Hindlimb muscle (tissue), 1 donor: Measurements from ENCODE around the gene CASK. TPM values are rescaled to one million over a fixed set of nuclear protein-coding genes. Genes with fewer than 3 reads are reported as not detected.

Source experiments
- DNase-seq: peaks from one replicate; pipeline ENCODE4 v3.0.0-alpha.2; 2013
- polyA plus RNA-seq: library from polyadenylated mRNA; unstranded; fragments of 120-200 nt; gene quantifications from one replicate; pipeline ENCODE4 v1.2.1, GENCODE V29; 2013; ENCODE audit not compliant: insufficient read length

CASK gene, protein sequence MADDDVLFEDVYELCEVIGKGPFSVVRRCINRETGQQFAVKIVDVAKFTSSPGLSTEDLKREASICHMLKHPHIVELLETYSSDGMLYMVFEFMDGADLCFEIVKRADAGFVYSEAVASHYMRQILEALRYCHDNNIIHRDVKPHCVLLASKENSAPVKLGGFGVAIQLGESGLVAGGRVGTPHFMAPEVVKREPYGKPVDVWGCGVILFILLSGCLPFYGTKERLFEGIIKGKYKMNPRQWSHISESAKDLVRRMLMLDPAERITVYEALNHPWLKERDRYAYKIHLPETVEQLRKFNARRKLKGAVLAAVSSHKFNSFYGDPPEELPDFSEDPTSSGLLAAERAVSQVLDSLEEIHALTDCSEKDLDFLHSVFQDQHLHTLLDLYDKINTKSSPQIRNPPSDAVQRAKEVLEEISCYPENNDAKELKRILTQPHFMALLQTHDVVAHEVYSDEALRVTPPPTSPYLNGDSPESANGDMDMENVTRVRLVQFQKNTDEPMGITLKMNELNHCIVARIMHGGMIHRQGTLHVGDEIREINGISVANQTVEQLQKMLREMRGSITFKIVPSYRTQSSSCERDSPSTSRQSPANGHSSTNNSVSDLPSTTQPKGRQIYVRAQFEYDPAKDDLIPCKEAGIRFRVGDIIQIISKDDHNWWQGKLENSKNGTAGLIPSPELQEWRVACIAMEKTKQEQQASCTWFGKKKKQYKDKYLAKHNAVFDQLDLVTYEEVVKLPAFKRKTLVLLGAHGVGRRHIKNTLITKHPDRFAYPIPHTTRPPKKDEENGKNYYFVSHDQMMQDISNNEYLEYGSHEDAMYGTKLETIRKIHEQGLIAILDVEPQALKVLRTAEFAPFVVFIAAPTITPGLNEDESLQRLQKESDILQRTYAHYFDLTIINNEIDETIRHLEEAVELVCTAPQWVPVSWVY
- polyA plus RNA-seq: 23.6 TPM

DNA sequence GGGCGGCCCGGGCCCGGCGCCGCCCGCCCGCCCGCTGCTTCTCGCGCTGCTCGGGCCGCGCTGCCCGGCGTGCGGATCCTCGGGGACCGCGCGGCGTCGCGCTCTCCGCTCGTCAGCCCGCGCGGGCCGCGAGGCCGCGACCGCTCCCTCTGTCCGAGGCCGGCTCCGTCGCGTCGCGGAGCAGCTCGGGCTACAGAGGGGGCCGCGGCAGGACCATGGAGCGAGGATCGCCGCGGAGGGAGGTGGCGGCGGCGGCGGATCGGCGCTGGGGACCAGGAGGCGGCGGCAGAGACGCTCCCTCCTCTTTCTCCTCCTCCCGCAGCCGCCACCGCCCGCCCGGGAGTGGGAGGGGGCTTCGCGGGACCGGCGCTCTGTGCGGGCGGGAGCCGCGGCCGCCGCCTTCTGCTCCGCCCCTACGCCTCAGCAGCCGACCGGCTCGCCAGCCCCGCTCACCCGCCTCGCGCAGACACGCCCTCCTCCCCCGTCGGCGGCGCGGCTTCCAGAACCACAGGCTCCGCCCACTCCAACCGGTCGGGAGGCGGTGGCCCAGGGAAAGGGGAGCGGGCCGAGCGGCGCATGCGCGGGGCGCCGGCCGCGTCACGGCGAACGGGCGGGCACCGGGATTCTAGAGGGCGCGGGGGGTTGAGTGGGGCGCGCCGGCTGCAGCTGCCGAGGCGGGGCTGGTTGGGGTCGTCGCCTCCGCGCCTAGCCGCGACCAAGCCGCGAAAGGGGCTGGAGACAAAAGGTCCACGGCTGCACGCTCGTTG, at the start of gene CASK:
CASK (minus strand) TSS at position 344 of the 767 bp plus-strand sequence. CDS start 566 bp downstream, outside the sequence.
- peak; percentile 93 for DNase-seq

GRCh38 chrX:41971346-41971745, 48.0 kb upstream of the CASK start:
- DNase-seq: no peak

GRCh38 chrX:41970419-41970818, 47.1 kb upstream of the CASK start:
- DNase-seq: no peak

DNA sequence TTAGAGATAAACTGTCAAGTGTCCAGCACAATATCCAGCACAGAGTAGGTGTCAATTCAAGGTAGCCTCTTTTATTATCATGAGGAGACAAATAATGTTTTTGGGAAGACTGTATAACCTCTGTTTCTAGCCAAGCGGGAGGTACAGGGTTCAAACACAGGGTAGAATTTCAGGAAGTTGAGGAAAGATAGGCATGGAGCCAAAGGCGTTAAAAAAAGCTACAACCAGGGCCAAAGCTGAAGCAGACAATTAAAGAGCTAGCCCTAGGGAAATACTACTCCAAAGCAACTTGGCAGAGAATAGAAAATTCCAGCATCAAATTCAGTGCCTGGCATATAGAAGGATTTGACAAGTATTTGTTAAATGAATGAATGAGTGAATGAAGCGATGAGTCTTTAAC, 40.0 kb upstream of the CASK start:
- no peak for DNase-seq

GRCh38 chrX:41960142-41960541, 36.8 kb upstream of the CASK start:
- DNase-seq: no peak

DNA sequence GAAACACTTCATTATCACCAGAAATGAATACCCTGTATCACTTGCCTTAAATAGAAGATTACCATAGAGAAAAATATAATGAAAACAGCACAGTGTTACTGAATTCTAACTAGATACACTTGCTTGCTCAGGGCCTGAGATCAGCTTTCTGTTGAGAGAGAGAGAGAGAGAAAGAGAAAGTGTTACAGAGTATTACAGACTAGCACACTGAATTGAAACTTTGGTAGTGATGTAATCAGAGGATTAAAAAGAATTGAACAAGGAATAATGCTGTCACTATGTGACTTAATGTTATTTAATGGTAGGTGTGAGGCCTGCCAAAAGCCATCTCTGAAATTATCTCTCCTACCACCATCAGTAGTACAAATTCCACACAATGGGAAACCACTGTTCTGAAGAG, 35.5 kb upstream of the CASK start:
- DNase-seq: no peak

DNA sequence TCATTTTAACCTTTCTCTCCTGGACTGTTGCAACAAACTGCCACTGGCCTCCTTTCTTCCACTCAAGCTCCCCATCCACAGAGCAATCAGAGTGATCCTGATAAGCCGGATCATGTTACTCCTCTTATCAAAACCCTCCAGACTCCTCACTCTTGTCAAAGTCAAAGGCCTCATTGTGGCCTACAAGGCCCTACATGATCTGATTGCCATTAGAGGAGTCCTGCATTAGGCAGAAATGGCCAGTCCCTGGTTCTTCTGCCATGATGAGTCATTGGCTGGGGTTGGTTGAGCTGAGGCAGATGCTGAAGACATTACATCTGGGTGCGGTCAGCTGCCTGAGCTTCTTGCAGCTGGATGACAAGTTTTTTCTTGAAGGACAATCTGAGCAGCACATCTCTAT, 32.7 kb upstream of the CASK start:
- no peak for DNase-seq

- no peak for DNase-seq
Observed at GRCh38 chrX:41952102-41952501, 28.7 kb upstream of the CASK start.

- DNase-seq: no peak
Observed at GRCh38 chrX:41946989-41947612, 23.7 kb upstream of the CASK start.

GRCh38 chrX:41946235-41946634, 22.9 kb upstream of the CASK start:
- DNase-seq: no peak

DNA sequence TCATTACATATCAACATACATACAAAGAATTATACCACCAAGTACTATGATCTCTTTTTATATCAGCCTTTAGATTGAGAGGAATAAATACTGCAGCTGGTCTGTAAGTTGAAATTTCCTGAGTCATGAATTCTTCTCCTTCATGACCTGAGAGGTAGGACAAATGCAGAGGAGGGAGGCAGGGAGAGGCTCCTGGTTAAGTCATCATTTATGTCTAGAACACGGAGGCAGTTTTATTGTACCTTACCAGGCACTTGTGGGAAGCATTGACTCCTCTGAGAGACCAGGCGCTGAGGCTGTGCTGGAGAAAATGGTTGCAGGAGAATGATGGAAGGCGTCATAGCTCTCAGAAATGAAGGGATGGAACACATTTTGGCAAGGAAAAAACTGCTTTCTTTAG, 12.5 kb upstream of the CASK start:
- no peak for DNase-seq

DNA sequence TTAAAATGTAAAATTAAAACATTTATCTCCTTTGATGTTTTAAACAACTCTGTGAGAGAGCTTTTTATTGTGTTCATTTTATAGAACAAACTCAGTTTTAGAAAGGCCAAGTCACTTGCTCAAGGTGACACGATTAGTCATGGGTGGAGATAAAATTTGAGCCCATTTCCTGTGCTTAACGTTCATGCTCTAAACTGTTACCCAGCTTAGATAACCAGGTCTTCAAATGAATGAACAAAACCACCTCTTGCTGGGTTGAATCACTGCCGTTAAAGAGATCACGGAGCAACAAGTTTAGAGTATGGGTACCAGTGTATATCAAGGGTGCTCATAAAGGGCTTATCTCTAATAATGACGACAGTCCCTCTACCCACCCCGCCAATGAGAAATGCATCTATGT, 10.2 kb upstream of the CASK start:
- DNase-seq: no peak

GRCh38 chrX:41932885-41933284, 9.5 kb upstream of the CASK start:
- no peak for DNase-seq

DNA sequence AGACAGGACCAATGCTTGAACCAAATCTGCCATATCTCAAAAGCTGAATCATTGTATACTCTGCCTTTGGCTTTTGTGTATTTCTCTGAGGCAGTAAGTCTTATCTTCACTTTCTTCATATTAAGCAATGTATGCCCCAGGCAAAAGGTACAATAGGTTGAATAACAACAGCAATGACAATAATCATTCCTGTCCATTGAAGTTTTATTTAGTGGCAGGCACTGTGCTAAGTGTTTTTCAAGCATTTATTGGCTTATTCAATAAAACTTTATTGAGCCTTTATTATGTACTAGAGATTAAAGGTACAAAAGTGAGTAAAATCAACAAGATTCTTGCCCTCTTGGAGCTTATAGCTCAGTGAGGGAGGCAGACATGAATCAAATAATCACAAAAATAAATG, 8.2 kb upstream of the CASK start:
- DNase-seq: no peak

GRCh38 chrX:41923978-41924683, 777 bp upstream of the CASK start:
- DNase-seq: peak; percentile 32

GRCh38 chrX:41922431-41923151, 763 bp downstream of the CASK start:
- peak; percentile 52 for DNase-seq

GRCh38 chrX:41921492-41922430, 1.6 kb downstream of the CASK start:
- DNase-seq: peak; percentile 9

- no peak for DNase-seq
Observed at GRCh38 chrX:41919870-41920269, 3.5 kb downstream of the CASK start.

GRCh38 chrX:41917517-41917916, 5.8 kb downstream of the CASK start:
- DNase-seq: no peak

- DNase-seq: no peak
Observed at GRCh38 chrX:41913476-41913875, 9.9 kb downstream of the CASK start.
